ENCODE results near the gene GGACT.

Gene GGACT

DNA sequence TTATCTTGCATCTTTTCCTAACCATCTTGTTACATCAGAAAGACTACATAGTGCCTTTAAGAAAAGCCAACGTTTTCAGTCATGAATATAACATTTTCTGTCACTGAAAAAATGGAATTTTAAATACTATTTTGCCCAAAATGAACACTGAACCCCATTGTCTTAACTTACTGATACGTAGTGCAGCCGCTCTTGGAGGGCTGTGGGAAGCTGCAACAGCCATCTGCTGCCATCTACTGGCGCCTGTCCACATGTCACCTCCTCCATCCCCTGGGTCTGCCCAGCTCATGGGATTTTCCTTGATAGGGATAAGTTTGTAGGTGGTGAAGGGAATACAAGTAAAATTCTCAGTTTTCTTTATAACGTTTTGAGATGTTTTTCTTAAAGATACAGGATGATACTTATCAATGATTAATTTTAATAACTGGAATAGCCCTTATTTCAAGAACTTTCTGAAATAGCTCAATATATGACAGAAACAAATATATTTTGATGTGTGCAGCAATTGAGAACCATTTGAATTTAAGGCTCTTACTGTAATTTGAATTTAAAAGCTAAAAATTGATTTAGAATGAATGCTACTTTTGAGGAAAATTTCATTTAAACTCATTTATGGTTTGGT lies 73.7 kb downstream of the GGACT start:
- DNase-seq, result peak in 53 of 56 donors; percentile 13 to 91 (median 58)

DNA sequence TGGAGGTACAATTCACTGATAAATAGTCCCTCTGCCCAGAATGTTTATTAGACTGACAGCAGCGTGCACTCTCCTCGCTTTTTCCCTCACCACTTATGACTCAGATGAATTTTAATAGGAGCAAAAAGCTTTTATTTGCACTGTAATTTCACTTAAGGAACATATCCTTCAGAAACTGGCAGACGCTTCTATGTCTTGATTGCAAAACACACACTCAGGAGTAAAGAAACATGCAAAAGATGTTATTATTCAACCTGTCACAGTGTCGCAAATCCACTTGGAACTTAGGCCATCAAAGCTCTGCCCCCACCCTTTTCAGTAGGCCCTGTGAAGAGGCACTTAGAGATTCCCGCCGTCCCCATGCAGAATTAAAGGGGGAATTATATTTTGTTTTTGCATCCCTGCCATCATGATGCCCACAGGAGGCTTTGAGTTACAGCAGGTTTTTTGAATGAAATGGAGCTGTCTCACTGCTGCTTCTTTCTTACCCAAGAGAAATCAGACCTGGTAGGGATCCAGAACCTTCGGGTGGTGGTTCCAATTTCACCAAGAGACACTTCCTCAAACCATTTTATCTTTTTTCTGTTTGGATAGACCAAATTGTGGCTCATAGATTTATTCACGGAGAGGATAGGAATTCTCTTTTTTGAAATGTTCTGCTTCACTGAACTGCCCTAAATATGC lies 74.5 kb downstream of the GGACT start:
- peak in 3 of 56 donors; percentile 7 to 17 (median 15) for DNase-seq

DNA sequence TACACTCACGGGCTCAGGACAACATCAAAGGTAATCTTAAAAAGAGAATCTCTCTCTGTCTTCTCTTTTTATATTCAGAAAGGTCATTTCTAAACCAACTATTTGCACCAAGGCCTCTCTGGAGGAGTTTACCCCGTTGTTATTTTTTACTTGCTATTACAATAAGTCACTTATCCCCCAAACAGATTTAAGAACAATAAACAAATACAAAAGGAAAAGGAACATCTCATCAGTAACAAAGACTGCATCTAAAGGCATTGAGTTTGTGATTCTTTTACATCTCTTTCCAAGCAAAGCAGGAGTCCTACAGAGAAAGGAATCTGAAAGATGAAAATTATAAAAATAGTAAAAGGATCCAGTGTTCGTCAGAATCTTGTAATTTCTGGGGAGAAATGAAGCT lies 75.4 kb downstream of the GGACT start:
- no peak for DNase-seq

DNA sequence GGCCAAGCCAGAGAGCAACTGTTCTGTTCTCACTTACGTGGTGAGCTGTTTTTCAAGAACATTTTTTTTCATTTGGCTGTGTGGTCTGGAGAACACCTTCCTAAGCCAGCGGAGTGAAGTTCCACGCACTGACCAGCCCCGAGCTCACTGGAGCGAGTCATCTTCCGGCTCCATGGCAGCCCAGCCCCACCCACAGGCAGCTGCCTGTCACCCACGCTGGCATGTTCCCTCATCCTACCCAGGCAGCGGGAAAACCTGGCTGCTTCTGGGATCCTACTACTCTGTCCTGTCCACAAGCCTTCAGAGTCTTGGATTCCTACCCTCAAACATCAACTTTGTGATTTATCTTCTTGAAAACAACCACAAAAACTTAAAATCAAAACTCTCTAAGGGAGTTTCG lies 76.2 kb downstream of the GGACT start:
- no peak for DNase-seq

DNA sequence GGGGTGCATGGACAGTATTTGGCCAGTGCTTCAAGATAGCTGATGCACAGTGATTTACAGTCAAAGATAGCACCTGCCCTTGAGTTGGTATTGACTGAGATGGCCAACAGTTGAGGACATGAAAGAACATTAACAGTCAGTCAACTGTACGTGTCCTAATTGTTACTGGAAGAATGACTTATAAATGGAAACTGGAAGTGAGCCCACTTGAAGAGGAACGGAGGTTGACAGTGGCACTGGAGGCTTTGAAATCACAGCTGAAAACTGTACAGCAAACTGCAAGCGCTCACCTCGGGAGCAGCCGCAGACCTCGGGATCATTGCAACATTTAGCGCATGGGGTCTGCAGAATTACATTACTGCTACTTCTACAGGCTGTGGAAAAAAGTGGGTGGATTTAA lies 77.1 kb downstream of the GGACT start:
- no peak for DNase-seq

DNA sequence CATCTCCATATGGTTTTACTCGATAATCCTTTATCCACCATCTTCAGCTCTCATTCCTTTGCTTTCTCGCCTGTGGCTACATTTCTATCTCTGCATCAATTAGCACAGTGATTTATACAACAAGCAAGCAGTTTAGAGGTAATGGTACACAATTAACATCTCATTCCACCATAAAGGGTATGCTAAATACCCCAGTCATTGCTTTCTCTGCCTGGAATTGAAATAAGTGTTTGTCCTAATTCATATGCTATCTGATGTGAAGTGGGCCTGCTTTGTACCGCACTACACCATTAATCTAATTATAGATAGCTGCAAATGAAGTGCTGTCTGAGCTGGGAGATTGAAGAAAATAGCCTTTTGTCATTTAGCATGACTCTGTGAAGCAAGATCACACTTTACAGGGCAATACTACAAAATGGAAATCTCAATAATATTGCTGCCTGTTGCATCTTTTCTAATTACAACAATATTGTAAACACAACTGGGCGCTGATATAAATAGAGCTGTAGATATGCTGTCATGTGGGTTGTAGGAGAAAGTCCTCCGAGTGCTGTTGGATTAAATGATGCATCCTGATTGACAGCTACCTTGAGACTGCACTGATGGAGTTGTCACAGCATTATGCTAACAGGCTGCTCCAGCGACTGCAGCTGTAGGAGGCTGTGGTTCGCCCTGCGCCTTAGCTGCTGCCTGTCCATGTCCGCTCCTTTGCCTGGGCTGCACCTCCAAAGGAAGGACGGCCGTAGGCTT lies 78.2 kb downstream of the GGACT start:
- DNase-seq, result no peak

DNA sequence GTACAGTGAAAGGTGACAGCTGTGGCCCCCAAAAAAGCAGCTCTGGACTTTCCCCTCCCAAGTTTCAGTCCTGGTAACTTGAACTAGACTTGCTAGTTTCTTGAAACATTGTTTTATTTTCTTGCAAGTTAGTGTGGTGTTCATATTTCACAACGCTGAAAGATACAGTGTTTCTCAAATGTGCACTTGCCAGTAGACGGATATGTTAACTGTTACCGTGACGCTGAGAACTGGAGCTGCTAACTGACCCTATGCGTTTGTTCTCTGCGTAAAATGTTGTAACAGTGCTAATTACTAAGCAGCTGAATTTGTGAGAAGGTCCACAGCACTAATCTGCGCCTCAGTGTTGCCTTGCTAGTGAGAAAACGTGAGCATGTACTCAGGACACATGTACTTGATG lies 79.6 kb downstream of the GGACT start:
- no peak for DNase-seq

DNA sequence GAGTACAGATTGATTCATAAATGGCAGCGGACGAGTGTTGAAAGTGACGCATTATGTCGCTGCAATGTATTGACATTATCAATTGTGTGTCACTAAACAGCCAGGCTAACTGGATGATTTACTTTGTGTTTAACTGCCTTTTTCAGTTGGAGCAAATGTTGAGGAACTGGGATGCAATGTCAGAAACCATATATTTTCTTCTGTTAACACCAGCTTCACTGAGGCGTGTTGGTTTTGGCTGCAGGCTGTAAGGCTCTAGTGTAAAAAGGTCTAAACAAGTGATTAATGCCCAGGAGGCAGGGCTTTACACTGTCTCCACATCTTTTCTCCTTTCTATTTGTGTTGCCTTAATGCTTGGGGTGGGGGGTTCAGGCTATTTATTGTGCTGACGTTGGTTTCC lies 80.1 kb downstream of the GGACT start:
- DNase-seq, result no peak

DNA sequence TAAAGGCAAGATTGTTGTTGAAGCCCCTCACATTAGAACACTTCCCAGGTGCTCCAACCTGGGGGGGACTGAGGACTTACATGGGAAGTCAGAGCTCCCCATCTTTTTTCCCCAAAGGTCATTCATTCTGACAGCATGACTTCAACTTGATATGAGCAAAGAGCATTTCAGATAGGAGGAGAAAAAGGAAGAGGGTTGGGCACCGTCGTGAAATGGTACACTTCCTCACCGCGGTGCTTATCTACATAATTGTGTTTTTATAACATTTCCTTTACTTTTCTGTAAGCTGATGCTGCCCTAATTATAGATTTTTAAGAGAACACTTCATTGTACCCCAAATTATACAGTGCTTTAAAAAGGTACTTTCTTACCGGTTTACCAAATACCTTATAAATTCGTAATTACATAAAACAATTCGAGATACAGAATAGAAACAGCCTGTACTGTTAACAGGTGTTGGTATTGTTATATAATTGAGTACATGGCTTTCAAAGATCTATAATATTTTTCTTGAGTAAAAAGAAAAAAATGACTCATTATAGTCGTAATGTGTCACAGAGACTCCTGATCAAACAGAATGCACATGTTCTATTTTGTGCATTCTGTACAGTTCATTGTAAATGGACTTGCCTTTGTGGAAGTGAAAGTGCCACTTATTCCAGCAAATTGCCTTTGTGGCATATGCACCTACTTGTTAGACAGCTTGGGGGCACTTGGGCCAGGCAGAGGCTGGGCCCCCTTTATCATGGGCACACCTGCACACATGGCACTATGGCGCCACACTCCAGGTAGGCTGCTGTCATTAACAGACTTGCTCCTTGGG lies 81.8 kb downstream of the GGACT start:
- no peak for DNase-seq

DNA sequence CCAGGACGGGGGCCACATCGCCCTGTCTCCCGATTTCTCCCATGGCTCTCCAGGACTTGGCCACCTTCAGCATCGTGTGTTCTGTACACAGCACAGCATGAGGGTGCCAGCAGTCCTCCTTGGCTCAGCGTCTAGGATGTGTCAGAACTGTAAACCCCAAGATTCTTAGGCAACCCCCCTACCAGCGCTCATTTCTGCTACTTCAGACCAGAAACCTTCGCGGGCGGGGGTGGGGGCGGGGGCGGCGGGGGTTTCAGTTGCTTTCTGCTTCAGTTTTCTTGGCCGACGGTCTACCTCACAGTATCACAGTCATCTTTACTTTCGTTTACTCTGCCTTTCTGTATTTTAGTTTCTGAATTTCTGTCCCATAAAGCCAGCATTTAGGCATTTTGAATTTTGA lies 82.4 kb downstream of the GGACT start:
- DNase-seq, result no peak

DNA sequence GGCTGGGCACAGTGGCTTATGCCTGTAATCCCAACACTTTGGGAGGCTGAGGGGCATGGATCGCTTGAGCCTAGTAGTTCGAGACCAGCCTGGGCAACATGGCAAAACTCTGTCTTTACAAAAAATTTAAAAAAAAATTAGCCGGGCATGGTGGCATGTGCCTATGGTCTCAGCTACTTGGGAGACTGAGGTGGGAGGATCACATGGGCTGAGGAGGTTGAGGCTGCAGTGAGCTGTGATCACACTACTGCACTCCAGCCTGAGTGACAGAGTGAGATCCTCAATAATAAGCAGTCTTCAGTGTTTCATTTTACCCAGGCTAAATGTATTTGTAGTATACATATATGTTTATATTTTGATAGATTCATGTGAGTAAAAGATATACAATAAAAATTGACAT lies 85.0 kb downstream of the GGACT start:
- no peak for DNase-seq

DNA sequence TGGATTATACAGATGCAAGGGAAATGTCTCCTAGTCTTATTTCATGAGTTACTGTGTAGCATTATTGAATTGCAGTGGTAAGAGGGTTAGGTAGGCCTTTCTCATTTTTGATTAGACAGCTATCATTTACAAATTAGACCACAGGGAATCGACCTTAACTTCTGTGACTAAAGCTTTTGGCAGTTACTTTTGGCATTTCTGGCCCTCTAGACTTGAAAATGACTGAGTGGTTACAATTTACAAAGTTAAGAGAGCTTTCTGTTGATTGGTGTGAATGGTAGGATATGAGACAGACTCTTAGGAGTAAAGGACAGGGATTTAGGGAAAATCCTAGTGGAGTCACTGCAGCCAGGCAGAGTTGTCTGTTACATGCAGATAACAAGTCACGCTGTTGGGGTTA lies 86.1 kb downstream of the GGACT start:
- no peak for DNase-seq

DNA sequence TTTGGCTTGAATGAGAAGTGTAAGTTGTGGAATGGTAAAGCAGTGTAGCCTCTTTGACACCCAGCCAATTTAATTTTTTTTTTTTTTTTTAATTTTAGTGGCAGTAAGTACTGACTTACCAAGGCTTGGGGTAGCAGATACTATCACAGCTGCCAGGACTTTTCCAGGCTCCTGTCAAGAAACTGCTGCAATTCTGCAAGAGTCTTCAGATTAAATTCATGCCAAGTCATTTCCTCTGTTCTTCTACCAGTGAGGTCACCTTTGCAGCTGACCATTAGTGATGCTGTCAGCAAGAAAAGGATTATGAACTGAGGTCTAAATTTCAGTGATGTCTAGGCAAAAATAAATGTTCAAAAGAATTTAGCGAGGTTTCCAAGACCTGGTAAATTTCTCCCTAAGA lies 91.2 kb downstream of the GGACT start:
- DNase-seq, result no peak

DNA sequence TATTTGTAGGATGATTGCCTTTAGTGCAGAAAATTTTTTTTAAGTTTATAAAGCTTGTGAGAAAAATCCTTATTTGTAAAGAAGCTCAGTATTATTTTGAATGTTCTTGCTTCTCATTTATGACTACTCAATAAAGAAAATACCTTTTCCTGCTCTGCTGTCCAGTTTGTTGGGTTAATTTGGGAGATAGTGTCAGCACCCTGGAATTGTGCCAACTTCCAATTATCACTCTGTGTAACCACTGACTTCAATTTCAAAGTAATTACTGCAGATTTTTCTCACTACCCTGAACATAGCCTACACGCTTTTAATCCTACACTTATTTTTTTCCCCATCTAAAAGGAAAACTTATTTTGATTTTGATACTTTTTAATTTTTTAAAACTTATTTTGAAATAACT lies 93.1 kb downstream of the GGACT start:
- no peak for DNase-seq

DNA sequence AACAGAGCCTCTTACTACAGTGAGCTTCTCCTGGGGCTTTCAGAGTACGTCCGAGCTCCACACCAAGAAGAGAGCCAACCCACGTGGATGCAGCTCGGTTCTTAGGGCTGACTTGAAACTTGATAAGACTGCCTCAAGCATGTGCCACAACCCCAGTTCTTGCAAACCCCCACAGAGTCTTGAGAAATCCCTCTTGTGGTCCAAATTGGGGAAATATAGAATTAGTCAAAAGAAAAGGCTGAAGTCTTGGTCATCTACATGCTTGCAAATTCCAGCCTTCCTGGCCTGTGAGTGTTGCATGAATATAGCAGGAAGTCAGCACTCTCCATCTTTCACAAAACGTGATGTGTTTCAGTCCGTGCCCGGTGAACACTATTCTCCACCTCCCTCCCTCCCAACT lies 95.2 kb downstream of the GGACT start:
- DNase-seq, result no peak

DNA sequence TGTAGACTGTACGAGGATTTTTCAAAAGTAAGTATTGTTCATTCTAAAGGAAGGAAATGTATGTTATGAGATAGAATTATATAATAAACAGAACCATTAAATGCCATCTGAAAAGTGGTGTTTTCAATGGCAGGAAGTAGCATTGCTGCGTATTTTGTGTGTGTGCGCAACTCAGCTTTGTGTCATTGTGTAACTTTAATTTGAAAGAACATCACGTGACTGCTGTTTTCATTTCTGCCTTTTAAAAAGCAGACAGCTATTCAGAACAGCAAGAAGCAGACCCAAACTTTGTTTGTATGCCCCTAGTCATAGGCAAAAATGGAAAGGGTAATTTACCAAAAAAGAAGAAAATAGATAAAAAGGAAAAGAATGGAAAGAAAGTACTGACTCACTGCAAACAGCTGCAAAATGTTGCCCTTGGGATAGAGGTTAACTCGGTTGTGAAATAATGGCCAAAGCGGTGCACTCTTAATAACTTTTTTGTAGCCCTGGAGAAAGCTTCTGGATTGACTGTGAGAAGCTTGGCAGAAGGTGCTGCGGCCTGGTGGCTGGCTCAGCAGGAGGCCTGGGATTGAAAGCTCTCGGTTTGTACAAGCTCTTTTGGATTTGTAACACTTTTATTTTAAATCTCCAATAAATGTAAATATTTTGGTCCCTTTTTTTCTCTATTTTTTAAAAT lies 97.3 kb downstream of the GGACT start:
- peak in 14 of 56 donors; percentile 2 to 43 (median 7) for DNase-seq

DNA sequence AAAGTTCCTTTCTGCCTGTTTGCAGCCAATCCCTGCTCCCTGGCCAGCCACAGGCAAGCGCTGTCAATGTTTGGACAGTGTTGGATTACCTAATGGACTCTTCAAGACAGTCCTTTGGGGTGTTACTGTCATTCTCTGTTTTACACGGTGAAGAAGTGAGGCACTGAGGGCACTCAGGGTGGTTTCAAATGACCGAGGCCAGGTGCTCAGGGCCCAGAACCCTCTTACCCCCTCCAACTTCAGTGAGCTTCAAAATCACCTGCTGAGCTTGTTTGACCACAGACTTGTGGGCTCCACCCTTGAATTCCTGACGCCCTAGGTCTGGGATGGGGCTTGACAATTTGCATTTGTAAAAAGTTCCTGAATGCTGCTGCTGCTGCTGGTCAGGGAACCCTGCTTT lies 97.9 kb downstream of the GGACT start:
- DNase-seq, result no peak

DNA sequence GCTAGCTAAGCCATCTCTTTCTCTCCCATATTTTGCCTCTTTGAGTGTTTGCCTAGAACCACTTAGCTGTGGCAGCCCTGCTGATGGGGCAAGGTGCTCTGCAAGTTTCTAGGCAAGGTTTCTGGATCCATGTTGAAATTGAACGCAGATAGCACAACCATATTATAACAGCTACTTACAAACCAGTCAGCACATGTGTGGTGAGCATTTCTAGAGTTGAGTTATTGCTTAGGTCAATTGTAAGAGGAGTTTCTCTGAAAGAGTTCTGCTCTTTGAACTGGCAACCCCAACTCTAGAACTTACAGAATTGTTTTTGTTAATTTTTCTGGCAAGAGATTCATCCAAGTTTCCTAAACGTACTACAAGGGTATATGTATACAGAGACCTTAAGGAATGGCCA lies 103.3 kb downstream of the GGACT start:
- DNase-seq, result no peak

DNA sequence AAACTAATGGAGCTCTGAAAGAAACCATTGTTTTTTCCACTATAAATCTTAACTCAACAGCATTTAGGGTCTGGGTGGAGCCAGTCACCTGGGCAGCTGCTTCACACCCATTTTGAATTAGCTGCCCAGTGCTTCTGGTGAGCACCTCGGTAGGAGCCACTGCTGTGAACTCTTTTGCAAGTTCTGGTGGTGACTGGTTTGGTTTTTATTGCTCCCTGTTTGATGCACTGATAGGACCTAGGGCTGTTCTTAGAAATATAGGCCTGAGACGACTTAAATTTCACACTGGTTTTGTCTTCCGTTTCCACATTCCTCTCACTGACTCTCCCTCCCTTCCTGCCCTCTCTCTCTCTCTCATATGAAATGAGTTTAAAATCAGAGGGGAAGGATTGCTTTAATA lies 103.9 kb downstream of the GGACT start:
- no peak for DNase-seq

DNA sequence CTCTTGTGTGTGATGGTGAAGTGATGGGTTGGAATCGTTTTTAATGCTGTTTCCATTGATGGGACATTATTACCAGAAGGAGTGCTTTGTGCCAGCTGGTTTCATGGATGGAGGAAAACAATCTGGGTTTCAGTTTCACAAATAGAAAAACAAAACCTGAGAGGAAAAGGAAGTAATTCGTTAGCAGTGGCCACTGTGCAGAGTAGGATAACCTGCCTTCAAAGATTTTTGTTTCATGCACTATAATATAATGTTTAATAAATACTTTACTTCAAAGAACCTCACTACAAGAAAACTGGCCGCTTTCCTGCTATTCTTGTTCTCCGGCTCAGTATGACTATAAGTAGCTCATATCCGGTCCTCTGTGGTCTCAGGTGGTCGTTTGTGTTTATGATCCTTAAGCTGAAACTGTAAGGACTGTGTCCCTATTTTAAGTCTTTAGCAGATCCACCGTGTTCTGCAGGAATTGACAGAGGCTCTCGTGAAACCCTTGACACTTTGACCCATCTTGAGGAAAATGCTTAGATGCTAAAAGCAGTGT lies 104.7 kb downstream of the GGACT start:
- no peak for DNase-seq

DNA sequence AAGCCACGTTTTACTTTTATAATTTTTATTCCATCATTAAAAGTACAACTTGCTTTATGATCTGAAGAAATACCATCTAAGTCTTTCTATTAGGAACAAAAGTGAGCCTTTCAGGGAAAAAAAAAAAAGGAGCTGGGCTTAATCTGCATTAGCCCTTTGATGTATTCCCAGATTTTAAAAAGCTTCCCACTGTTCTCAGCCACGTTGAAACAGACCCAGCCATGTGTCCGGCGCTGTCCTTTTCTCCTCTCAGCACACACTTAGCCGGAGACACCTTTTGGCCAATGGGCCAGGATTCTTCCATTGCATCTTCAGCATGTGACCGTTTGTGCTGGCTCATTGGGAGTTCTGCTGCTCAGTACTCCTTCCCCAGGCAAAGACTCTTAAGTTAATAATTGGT lies 105.5 kb downstream of the GGACT start:
- DNase-seq, result no peak
